GM13976 (cell line): ENCODE data around the gene RAB5A.
"Not testable (repeated sequence)": the region's sequence is repeated elsewhere in the genome, so short reads cannot be mapped to it uniquely, and the experiment has no call there.

Experiments used
- DNase-seq: peaks from one replicate; pipeline ENCODE4 v3.0.0; 2012; ENCODE audit warnings: low spot score
- CTCF ChIP-seq: IDR thresholded peaks from 2 replicates; pipeline ENCODE4 v1.5.1; 2012; ENCODE audit warnings: borderline replicate concordance, mild to moderate bottlenecking; ENCODE audit not compliant: insufficient read depth; ENCODE audit errors: extremely low read depth, missing control alignments, control extremely low read depth
- in situ Hi-C: fragments of 300-500 bp; cut with MboI; formaldehyde crosslinking; loops from one replicate; pipeline ENCODE4 v1.12.0; 2022; ENCODE audit warnings: low sequenced_read_pairs, mixed read lengths, inconsistent platforms; ENCODE audit not compliant: unreplicated experiment

The RAB5A gene

GRCh38 chr3:20015525-20015924, 68.6 kb downstream of the RAB5A start:
- no peak for DNase-seq
- in situ Hi-C loops = no loop called here

GRCh38 chr3:20016076-20016475, 69.2 kb downstream of the RAB5A start:
- in situ Hi-C loops, DNase-seq: not testable (repeated sequence)

More at GRCh38 chr3:20015525-20015924, 68.6 kb downstream of the RAB5A start:
- no peak for TF ChIP-seq CTCF

DNA sequence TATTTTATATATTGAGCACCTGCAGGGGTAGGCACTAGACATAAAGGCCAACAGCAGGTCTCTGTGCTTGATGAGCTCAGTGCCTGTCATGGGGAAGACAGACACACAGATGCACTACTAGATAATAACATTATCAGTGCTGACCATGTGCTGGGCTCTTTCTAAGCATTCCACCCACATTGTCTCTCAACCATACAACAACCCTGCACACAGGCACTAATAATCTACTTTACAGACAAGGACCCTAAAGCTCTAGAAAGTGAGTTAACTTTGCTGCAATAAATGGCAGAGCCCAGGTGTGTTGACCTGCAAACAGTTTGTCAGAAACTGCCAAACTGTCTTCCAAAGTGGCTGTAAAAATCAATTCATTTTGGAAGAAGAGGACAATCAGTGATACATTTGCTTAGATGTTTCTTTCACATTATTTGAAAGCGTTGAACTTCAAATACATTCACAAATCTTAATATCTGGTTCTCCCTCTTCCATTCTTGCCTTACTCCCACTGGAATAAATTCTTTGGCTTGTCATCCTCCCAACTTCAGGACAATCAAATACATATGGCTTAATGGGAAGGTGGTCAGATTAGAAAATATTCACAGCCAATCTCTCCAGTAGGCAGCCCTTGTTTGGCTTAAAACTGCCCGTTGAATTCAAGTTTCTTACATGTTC, 76.2 kb downstream of the RAB5A start:
- no peak for TF ChIP-seq CTCF
- in situ Hi-C loops = no loop called here
- no peak for DNase-seq

DNA sequence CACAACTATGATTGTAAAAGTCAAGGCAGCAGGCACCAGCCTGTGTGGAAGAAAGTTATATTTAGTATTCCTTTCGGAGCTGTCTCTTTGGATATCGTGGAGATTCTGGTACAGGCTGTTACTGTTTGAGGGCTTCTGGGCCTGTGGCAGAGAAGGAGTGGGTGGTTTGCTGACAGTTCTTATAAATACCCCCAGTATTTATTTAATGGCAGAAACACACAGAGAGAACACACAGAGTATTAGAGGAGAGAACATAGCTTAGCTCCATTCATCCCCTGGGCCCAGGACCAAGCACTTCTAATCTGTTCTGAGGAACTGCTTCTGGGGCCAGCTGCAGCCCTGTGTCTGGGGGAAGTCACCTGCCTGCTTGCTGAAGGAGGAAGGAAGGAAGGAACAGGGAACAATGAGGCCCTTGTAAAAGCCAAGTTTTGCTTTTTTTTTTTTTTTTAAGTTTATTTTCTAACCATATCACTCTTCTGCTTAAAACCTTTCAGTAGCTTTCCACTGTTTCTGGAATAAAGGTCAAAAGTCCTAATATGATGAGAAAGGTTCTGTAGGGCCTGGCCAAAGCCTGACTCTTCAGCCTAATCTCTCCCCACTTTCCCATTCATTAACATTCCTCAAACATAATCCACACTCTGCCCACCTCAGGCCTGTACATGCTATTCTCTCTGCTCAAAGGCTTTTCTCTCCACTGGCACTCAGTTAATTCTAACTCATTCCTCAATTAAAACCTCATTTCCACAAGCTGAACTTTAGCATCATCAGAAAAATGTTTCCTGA, 76.9 kb downstream of the RAB5A start:
- TF ChIP-seq CTCF = no peak
- no peak for DNase-seq
- in situ Hi-C loops = no loop called here

- in situ Hi-C loops = no loop called here
- no peak for DNase-seq
These were observed 80.2 kb downstream of the RAB5A start for GRCh38 chr3:20027136-20027535.

DNA sequence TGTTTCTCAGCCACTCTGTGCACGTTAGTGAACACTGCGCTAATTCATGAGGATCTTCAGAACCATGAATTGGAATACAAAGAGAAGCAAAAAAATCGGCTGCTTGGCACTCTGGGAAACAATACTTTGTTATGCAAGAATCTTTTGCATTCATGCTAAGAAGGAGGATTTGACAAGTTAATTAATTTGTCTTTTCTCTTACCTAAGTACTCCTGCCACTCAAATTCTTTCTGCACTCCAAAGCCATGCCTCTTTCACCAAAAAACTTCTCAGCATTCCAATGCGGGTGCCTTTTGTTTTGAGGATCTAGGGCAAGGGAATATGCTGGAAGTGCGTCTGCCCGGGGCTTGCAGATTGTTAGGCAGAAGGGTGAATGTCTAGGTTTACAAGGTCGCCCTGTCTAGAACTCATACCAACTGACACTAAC, 82.0 kb downstream of the RAB5A start:
- no peak for TF ChIP-seq CTCF
- DNase-seq = no peak
- in situ Hi-C loops = no loop called here

More at GRCh38 chr3:20027136-20027535, 80.2 kb downstream of the RAB5A start:
- no peak for TF ChIP-seq CTCF

GRCh38 chr3:20031939-20032338, 85.0 kb downstream of the RAB5A start:
- DNase-seq, in situ Hi-C loops: not testable (repeated sequence)
